GM12874 (cell line): Measurements from ENCODE around the gene WFIKKN1.

Experiments used
- CTCF ChIP-seq: IDR thresholded peaks from 2 replicates; pipeline ENCODE4 v1.5.1; 2011; ENCODE audit warnings: low read depth, mild to moderate bottlenecking, control low read depth, low read length, moderate library complexity; ENCODE audit not compliant: insufficient read depth

The WFIKKN1 gene

GRCh38 chr16:626787-627453 is 3.9 kb upstream of the WFIKKN1 start:
- no peak for TF ChIP-seq CTCF

- TF ChIP-seq CTCF = no peak
These were observed 3.1 kb upstream of the WFIKKN1 start for GRCh38 chr16:627454-628239.

GRCh38 chr16:628321-629061 is 2.3 kb upstream of the WFIKKN1 start:
- no peak for TF ChIP-seq CTCF

- TF ChIP-seq CTCF = no peak
These were observed 1.5 kb upstream of the WFIKKN1 start for GRCh38 chr16:629185-629832.

- TF ChIP-seq CTCF = no peak
These were observed 944 bp upstream of the WFIKKN1 start for GRCh38 chr16:629833-630248.

- TF ChIP-seq CTCF = no peak
These were observed 453 bp upstream of the WFIKKN1 start for GRCh38 chr16:630249-630814.
